DOHH2 (cell line): ENCODE results near the gene F10.

Experiments
- EZH2phosphoT487 ChIP-seq: fragments of 200-600 bp; sonication (generic); IDR thresholded peaks from 2 replicates; pipeline ENCODE4 v1.6.1; 2017; ENCODE audit warnings: borderline replicate concordance, mild to moderate bottlenecking, antibody characterized with exemption, low read length, moderate library complexity, mixed read lengths
- TF ChIP-seq, protein P1 (sequence below): fragments of 200-600 bp; sonication (generic); IDR thresholded peaks from one replicate; pipeline ENCODE4 v1.5.1; 2014; ENCODE audit warnings: antibody characterized with exemption, mild to moderate bottlenecking, low read depth, low read length; ENCODE audit not compliant: poor library complexity, severe bottlenecking

DNA sequence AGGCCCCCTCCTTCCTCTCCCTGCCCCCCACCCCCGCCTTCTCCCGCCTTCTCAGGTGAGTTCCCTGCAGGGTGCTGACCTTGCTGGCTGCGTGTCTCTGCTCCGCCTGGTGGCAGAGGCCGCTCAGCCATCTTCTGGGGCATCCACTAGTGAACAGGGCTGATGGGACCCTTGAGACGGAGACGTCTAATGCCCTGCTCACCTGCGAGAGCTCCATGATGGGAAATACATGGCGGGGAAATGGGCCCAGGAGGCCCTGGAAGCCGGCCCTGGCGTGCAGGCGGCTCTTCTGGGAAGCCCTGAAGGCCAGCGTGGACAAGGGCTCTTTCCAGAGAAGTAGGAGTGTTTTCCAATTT lies 32.2 kb upstream of the F10 start:
- TF ChIP-seq, protein P1, sequence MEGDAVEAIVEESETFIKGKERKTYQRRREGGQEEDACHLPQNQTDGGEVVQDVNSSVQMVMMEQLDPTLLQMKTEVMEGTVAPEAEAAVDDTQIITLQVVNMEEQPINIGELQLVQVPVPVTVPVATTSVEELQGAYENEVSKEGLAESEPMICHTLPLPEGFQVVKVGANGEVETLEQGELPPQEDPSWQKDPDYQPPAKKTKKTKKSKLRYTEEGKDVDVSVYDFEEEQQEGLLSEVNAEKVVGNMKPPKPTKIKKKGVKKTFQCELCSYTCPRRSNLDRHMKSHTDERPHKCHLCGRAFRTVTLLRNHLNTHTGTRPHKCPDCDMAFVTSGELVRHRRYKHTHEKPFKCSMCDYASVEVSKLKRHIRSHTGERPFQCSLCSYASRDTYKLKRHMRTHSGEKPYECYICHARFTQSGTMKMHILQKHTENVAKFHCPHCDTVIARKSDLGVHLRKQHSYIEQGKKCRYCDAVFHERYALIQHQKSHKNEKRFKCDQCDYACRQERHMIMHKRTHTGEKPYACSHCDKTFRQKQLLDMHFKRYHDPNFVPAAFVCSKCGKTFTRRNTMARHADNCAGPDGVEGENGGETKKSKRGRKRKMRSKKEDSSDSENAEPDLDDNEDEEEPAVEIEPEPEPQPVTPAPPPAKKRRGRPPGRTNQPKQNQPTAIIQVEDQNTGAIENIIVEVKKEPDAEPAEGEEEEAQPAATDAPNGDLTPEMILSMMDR: no peak
- TF ChIP-seq EZH2phosphoT487: no peak
